Trophoblast cell (in vitro differentiated cells and primary cell): ENCODE data around the gene SLAMF1.

Experiments
- DNase-seq, 2 donors: peaks; one replicate each; pipeline ENCODE4 v3.0.0-alpha.2; 2016
- H2AFZ ChIP-seq: 2 replicates; pipeline ENCODE4 v1.6.1; 2013; ENCODE audit warnings: low read length, moderate library complexity, mild to moderate bottlenecking; ENCODE audit not compliant: insufficient read depth, poor library complexity
- H2AK5ac ChIP-seq: 2 replicates; pipeline ENCODE4 v1.6.1; 2013; ENCODE audit warnings: mild to moderate bottlenecking, low read length
- H2BK120ac ChIP-seq: 2 replicates; pipeline ENCODE4 v1.6.1; 2013; ENCODE audit warnings: low read length, mild to moderate bottlenecking, moderate library complexity; ENCODE audit not compliant: insufficient read depth, poor library complexity
- H2BK12ac ChIP-seq: 2 replicates; pipeline ENCODE4 v1.6.1; 2013; ENCODE audit warnings: mild to moderate bottlenecking, low read length, moderate library complexity
- H2BK5ac ChIP-seq: 2 replicates; pipeline ENCODE4 v1.6.1; 2013; ENCODE audit warnings: low read length, low read depth, moderate library complexity, mild to moderate bottlenecking; ENCODE audit not compliant: poor library complexity
- H3K14ac ChIP-seq: 2 replicates; pipeline ENCODE4 v1.6.1; 2013; ENCODE audit warnings: mild to moderate bottlenecking, low read length
- H3K18ac ChIP-seq: 2 replicates; pipeline ENCODE4 v1.6.1; 2013; ENCODE audit warnings: mild to moderate bottlenecking, low read length
- H3K23ac ChIP-seq: 2 replicates; pipeline ENCODE4 v1.6.1; 2013; ENCODE audit warnings: low read length
- H3K27ac ChIP-seq: 2 replicates; pipeline ENCODE4 v1.5.1; 2013; ENCODE audit warnings: low read depth, mild to moderate bottlenecking, inconsistent platforms, low read length, moderate library complexity
- H3K27me3 ChIP-seq: 2 replicates; pipeline ENCODE4 v1.6.1; 2013; ENCODE audit warnings: inconsistent platforms, mild to moderate bottlenecking, low read length, moderate library complexity; ENCODE audit not compliant: insufficient read depth
- H3K36me3 ChIP-seq, 2 experiments: 1 replicate in 1 of 2; 2 replicates in 1 of 2; pipeline ENCODE4 v1.6.1; 2013; ENCODE audit warnings: low read length in 2 of 2, mild to moderate bottlenecking in 2 of 2, moderate library complexity in 1 of 2; ENCODE audit not compliant: insufficient read depth in 2 of 2, control insufficient read depth in 1 of 2
- H3K4ac ChIP-seq: 2 replicates; pipeline ENCODE4 v1.6.1; 2013; ENCODE audit warnings: low read depth, mild to moderate bottlenecking, low read length, moderate library complexity
- H3K4me1 ChIP-seq, 2 experiments: 1 replicate in 1 of 2; 2 replicates in 1 of 2; pipeline ENCODE4 v1.6.1; 2013; ENCODE audit warnings: low read length in 2 of 2, mild to moderate bottlenecking in 2 of 2, moderate library complexity in 1 of 2; ENCODE audit not compliant: insufficient read depth in 2 of 2, control insufficient read depth in 1 of 2
- H3K4me2 ChIP-seq: 2 replicates; pipeline ENCODE4 v1.6.1; 2013; ENCODE audit warnings: inconsistent platforms, mild to moderate bottlenecking, low read length, moderate library complexity
- H3K4me3 ChIP-seq: 2 replicates; pipeline ENCODE4 v1.5.1; 2013; ENCODE audit warnings: mild to moderate bottlenecking, low read depth, low read length, inconsistent platforms
- H3K79me1 ChIP-seq: one replicate; pipeline ENCODE4 v1.6.1; 2013; ENCODE audit warnings: low read length
- H3K79me2 ChIP-seq: 2 replicates; pipeline ENCODE4 v1.6.1; 2013; ENCODE audit warnings: low read length, mild to moderate bottlenecking; ENCODE audit not compliant: control insufficient read depth, insufficient read depth, poor library complexity
- H3K9ac ChIP-seq: 2 replicates; pipeline ENCODE4 v1.6.1; 2013; ENCODE audit warnings: mild to moderate bottlenecking, low read length
- H3K9me3 ChIP-seq: 2 replicates; pipeline ENCODE4 v1.6.1; 2013; ENCODE audit warnings: low read depth, mild to moderate bottlenecking, control low read depth, inconsistent platforms, low read length; ENCODE audit not compliant: insufficient read depth
- H4K12ac ChIP-seq: 2 replicates; pipeline ENCODE4 v1.6.1; 2013; ENCODE audit warnings: low read depth, mild to moderate bottlenecking, low read length, moderate library complexity
- H4K8ac ChIP-seq: 2 replicates; pipeline ENCODE4 v1.6.1; 2013; ENCODE audit warnings: low read depth, mild to moderate bottlenecking, low read length, moderate library complexity
- H4K91ac ChIP-seq: one replicate; pipeline ENCODE4 v1.6.1; 2013; ENCODE audit warnings: low read depth, mild to moderate bottlenecking, low read length, moderate library complexity
- WGBS: extraction: QIAGEN DNeasy Blood & Tissue Kit; methylation state at CpG from one replicate; pipeline ENCODE4 v1.1.7; 2013; ENCODE audit warnings: missing lambda C conversion rate; ENCODE audit not compliant: insufficient read length, insufficient coverage; ENCODE audit errors: extremely low coverage; 5-methylcytosine and 5-hydroxymethylcytosine counted together

The SLAMF1 gene

GRCh38 chr1:160667896-160668295 lies 21.1 kb upstream of the SLAMF1 start:
- no peak overlapping the region for H2AFZ ChIP-seq
- H3K4ac ChIP-seq, result no peak overlapping the region
- H4K12ac ChIP-seq, result no peak overlapping the region
- H3K4me3 ChIP-seq, result no peak overlapping the region
- WGBS, result no CpG with 5 or more reads among the region's 2 CpGs
- H3K36me3 ChIP-seq, result no peaks in the 10 kb centered on the region
- H4K8ac ChIP-seq, result no peak overlapping the region
- H3K4me2 ChIP-seq, result no peak overlapping the region
- no peak overlapping the region for H4K91ac ChIP-seq
- H2BK5ac ChIP-seq, result no peak overlapping the region
- no peak overlapping the region for H3K14ac ChIP-seq
- DNase-seq, result no peak
- H3K9ac ChIP-seq, result no peak overlapping the region
- no peaks in the 10 kb centered on the region for H3K9me3 ChIP-seq
- H3K79me2 ChIP-seq, result no peaks in the 10 kb centered on the region
- no peak overlapping the region for H2AK5ac ChIP-seq
- H3K27me3 ChIP-seq, result no peaks in the 10 kb centered on the region
- H3K23ac ChIP-seq, result no peak overlapping the region
- H3K79me1 ChIP-seq, result no peaks in the 10 kb centered on the region
- no peak overlapping the region for H2BK12ac ChIP-seq
- no peak overlapping the region for H2BK120ac ChIP-seq
- H3K27ac ChIP-seq, result no peak overlapping the region
- H3K18ac ChIP-seq, result no peak overlapping the region
- H3K4me1 ChIP-seq, result peaks cover 2 to 5% of the 10 kb centered on the region in 2 experiments

GRCh38 chr1:160666079-160666442 lies 19.2 kb upstream of the SLAMF1 start:
- Histone ChIP-seq H2AK5ac (no peak overlapping the region), H2AFZ (no peak overlapping the region), H3K79me2 (no peaks in the 10 kb centered on the region), H3K18ac (no peak overlapping the region), H3K23ac (no peak overlapping the region), H2BK5ac (no peak overlapping the region), H3K4ac (no peak overlapping the region), H3K4me2 (no peak overlapping the region), H4K8ac (no peak overlapping the region), H3K9ac (no peak overlapping the region), H4K12ac (no peak overlapping the region), H4K91ac (no peak overlapping the region), H2BK120ac (no peak overlapping the region), H3K4me3 (no peak overlapping the region), H3K27ac (no peak overlapping the region), H3K14ac (no peak overlapping the region), H3K27me3 (no peaks in the 10 kb centered on the region), H3K36me3 (no peaks in the 10 kb centered on the region), H3K9me3 (no peaks in the 10 kb centered on the region), H3K4me1 (peaks cover 3 to 6% of the 10 kb centered on the region in 2 experiments), H2BK12ac (no peak overlapping the region), H3K79me1 (no peaks in the 10 kb centered on the region)
- no CpG with 5 or more reads among the region's 3 CpGs for WGBS
- DNase-seq, result no peak

GRCh38 chr1:160665330-160666078 lies 18.7 kb upstream of the SLAMF1 start:
- Histone ChIP-seq H3K14ac (no peak overlapping the region), H2AK5ac (no peak overlapping the region), H2AFZ (no peak overlapping the region), H2BK12ac (no peak overlapping the region), H4K91ac (no peak overlapping the region), H4K8ac (no peak overlapping the region), H2BK5ac (no peak overlapping the region), H3K9ac (no peak overlapping the region), H3K23ac (no peak overlapping the region), H3K9me3 (no peaks in the 10 kb centered on the region), H3K79me1 (no peaks in the 10 kb centered on the region), H3K79me2 (no peaks in the 10 kb centered on the region), H3K36me3 (no peaks in the 10 kb centered on the region), H3K27me3 (no peaks in the 10 kb centered on the region), H4K12ac (no peak overlapping the region), H3K4me1 (peaks cover 3 to 6% of the 10 kb centered on the region in 2 experiments), H3K27ac (no peak overlapping the region), H3K18ac (no peak overlapping the region), H3K4me2 (no peak overlapping the region), H2BK120ac (no peak overlapping the region), H3K4ac (no peak overlapping the region), H3K4me3 (no peak overlapping the region)
- whole genome bisulfite sequencing, result no CpG with 5 or more reads among the region's 6 CpGs
- DNase-seq, result no peak

- no peak for DNase-seq
These were observed 17.8 kb upstream of the SLAMF1 start for GRCh38 chr1:160664573-160665051.

More at GRCh38 chr1:160664573-160665051, 17.8 kb upstream of the SLAMF1 start:
- Histone ChIP-seq H4K8ac (no peak overlapping the region), H3K4me1 (peaks cover 3 to 6% of the 10 kb centered on the region in 2 experiments), H3K9ac (no peak overlapping the region), H3K18ac (no peak overlapping the region), H3K27ac (no peak overlapping the region), H3K4me2 (no peak overlapping the region), H3K79me1 (no peaks in the 10 kb centered on the region), H3K79me2 (no peaks in the 10 kb centered on the region), H3K9me3 (no peaks in the 10 kb centered on the region), H3K14ac (no peak overlapping the region), H2BK12ac (no peak overlapping the region), H2BK5ac (no peak overlapping the region), H4K12ac (no peak overlapping the region), H4K91ac (no peak overlapping the region), H3K4me3 (no peak overlapping the region), H3K36me3 (no peaks in the 10 kb centered on the region), H2AFZ (no peak overlapping the region), H2AK5ac (no peak overlapping the region), H2BK120ac (no peak overlapping the region), H3K27me3 (no peaks in the 10 kb centered on the region), H3K23ac (no peak overlapping the region), H3K4ac (no peak overlapping the region)
- WGBS, result no CpG with 5 or more reads among the region's 3 CpGs
